Right atrium auricular region (tissue), 2 donors: ENCODE data around the gene ARMC5. TPM values are rescaled to one million over a fixed set of nuclear protein-coding genes. Genes with fewer than 3 reads are reported as not detected.
A peak's percentile ranks its signal among the peaks of the same experiment; 100 is the strongest.

Experiments used
- DNase-seq: peaks from one replicate; pipeline ENCODE4 v3.0.0-alpha.2; 2019; ENCODE audit warnings: low spot score
- H3K27ac ChIP-seq, 2 donors: fragments of 200-600 bp; sonication (generic); 1 replicate in 1 of 2; 2 replicates in 1 of 2; pipeline ENCODE4 v1.5.1; 2016 to 2019
- H3K27me3 ChIP-seq, 2 donors: fragments of 200-600 bp; sonication (generic); one replicate each; pipeline versions ENCODE4 v1.5.1 to v1.6.0; 2017 to 2019
- H3K36me3 ChIP-seq: fragments of 200-600 bp; sonication (generic); one replicate; pipeline ENCODE4 v1.5.1; 2016
- H3K4me1 ChIP-seq, 2 donors: fragments of 200-600 bp; sonication (generic); one replicate each; pipeline versions ENCODE4 v1.5.1 to v1.6.0; 2017 to 2019
- H3K4me3 ChIP-seq, 2 donors: fragments of 200-600 bp; sonication (generic); 1 replicate in 1 of 2; 2 replicates in 1 of 2; pipeline ENCODE4 v1.5.1; 2017 to 2019; ENCODE audit warnings: mild to moderate bottlenecking in 1 of 2, moderate library complexity in 1 of 2
- H3K9me3 ChIP-seq, 2 donors: fragments of 200-600 bp; sonication (generic); one replicate each; pipeline ENCODE4 v1.5.1; 2019
- total RNA-seq, 2 donors: library from RNA; depleted of rRNA; stranded (reverse); fragments of >200 nt; gene quantifications; one replicate each; pipeline ENCODE4 v1.1.0, GENCODE V29; 2016
- TF ChIP-seq, protein P1 (sequence below), 2 donors: fragments of 200-600 bp; sonication (generic); IDR thresholded peaks; one replicate each; pipeline ENCODE4 v1.5.1; 2019; ENCODE audit warnings: antibody characterized with exemption in 2 of 2

The ARMC5 gene
- total RNA-seq, 2 donors from 2014 or later = 7.4 to 9.0 TPM

DNA sequence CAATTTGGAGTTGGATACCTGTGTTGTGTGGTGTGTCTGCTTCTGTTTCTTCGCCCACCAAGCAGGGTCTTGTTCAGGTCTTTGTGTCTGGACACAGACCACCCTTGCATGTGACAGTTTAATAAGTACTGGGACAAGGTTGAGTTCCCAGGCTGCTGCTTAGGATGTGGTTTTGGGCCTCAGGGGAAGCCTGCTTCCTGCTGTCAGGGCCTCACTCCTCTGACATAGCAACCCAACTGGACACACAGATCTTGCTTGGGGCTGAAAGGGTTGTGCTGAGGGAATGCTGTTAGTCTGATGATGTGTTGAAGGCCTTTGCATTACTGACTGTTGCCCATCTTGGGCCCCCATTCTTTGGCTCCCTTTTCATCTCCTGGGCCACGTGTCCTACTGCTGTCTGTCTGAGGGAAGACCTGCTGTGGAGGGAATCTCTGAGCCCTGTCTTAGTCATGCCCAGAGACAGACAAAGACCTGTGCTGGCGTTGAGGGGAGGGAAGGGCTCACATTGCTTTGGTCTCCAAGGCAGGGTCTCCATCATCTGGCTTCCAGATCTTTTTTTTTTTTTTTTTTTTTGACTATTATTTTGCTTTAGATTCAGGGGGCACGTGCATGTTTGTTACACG is 8.0 kb downstream of the ARMC5 start:
- Histone ChIP-seq H3K27ac (no peak overlapping the region), H3K4me3 (no peak overlapping the region), H3K4me1 (peaks cover 3 to 10% of the 10 kb centered on the region in 2 donors), H3K27me3 (no peaks in the 10 kb centered on the region), H3K9me3 (no peaks in the 10 kb centered on the region), H3K36me3 (peaks cover 40% of the 10 kb centered on the region)
- no peak for DNase-seq
- TF ChIP-seq, protein P1, sequence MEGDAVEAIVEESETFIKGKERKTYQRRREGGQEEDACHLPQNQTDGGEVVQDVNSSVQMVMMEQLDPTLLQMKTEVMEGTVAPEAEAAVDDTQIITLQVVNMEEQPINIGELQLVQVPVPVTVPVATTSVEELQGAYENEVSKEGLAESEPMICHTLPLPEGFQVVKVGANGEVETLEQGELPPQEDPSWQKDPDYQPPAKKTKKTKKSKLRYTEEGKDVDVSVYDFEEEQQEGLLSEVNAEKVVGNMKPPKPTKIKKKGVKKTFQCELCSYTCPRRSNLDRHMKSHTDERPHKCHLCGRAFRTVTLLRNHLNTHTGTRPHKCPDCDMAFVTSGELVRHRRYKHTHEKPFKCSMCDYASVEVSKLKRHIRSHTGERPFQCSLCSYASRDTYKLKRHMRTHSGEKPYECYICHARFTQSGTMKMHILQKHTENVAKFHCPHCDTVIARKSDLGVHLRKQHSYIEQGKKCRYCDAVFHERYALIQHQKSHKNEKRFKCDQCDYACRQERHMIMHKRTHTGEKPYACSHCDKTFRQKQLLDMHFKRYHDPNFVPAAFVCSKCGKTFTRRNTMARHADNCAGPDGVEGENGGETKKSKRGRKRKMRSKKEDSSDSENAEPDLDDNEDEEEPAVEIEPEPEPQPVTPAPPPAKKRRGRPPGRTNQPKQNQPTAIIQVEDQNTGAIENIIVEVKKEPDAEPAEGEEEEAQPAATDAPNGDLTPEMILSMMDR (IDR thresholded peaks at IDR 0.05) = no peak

DNA sequence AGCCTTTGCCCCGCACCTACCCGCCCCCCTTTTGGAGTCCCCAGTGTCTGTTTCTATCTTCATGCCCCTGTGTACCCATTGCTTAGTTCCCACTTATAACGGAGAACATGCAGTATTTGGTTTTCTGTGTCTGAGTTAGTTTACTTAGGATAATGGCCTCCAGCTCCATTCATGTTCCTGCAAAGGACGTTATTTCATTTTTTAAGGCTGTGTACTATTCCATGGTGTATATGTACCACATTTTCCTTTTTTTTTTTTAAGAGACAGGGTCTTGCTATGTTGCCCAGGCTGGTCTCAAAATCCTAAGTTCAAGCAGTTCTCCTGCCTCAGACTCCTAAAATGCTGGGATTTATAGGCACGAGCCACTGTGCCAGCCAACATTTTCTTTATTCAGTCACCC is 8.6 kb downstream of the ARMC5 start:
- Histone ChIP-seq H3K9me3 (no peaks in the 10 kb centered on the region), H3K4me1 (peaks cover 3 to 11% of the 10 kb centered on the region in 2 donors), H3K27ac (no peak overlapping the region), H3K4me3 (no peak overlapping the region), H3K36me3 (peaks cover 34% of the 10 kb centered on the region), H3K27me3 (no peaks in the 10 kb centered on the region)
- DNase-seq = no peak
- TF ChIP-seq, protein P1 (IDR thresholded peaks at IDR 0.05) = no peak

DNA sequence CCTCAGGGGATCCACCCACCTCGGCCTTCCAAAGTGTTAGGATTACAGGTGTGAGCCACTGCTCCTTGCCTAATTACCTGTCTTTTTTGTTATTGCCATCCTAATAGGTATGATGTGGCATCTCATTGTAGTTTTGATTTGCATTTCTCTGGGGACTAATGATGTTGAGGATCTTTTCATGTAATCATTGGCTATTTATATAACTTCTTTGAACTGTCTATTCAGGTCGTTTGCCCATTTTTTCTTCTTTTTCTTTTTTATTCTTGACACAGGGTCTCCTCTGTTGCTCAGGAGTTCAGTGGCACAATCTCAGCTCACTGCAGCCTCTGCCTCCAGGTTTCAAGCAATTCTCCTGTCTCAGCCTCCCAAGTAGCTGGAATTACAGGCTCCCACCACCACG is 11.3 kb downstream of the ARMC5 start:
- Histone ChIP-seq H3K27ac (peak overlapping the region in 1 of 2 donors; percentile 99), H3K27me3 (no peaks in the 10 kb centered on the region), H3K36me3 (peaks cover 38% of the 10 kb centered on the region), H3K4me1 (peaks cover 3 to 25% of the 10 kb centered on the region in 2 donors), H3K4me3 (no peak overlapping the region), H3K9me3 (no peaks in the 10 kb centered on the region)
- no peak for DNase-seq
- TF ChIP-seq, protein P1 (IDR thresholded peaks at IDR 0.05) = no peak

DNA sequence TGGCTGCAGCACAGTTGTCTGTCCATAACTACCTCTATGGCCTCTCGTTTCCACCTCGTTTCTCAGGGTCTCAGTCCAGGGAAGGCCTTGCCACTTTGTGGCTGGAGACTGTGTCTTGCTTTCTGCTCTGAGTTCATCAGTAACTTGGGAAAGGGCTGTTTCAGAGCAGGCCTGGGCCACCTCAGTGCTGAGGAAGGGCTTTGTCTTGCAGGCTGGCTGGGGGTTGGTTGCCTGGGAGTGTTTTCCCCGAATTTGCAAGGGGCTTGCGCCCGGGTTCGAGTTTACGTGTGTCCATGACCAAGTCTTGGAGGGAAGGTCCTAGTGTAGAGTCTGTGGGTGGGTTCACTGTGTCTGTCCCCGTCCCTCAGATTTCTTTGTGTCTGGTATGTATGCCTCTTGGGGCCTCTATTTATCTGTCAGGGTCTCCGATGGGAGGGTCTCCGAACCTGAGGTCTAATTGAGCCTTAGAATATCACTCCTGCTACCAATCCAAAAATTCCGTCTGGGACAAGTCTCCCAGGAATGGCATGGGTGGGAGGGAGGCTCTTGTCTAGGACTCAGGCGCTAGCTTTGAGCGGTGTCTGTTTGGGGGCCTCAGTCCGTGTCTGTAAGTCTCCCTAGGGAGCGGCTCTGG is 12.1 kb downstream of the ARMC5 start:
- Histone ChIP-seq H3K9me3 (no peaks in the 10 kb centered on the region), H3K27me3 (no peaks in the 10 kb centered on the region), H3K27ac (peak overlapping the region; percentile 94 to 99), H3K36me3 (peaks cover 39% of the 10 kb centered on the region), H3K4me3 (peak overlapping the region; percentile 78 to 83), H3K4me1 (peaks cover 3 to 25% of the 10 kb centered on the region in 2 donors)
- TF ChIP-seq, protein P1 (IDR thresholded peaks at IDR 0.05) = no peak
- DNase-seq = no peak

DNA sequence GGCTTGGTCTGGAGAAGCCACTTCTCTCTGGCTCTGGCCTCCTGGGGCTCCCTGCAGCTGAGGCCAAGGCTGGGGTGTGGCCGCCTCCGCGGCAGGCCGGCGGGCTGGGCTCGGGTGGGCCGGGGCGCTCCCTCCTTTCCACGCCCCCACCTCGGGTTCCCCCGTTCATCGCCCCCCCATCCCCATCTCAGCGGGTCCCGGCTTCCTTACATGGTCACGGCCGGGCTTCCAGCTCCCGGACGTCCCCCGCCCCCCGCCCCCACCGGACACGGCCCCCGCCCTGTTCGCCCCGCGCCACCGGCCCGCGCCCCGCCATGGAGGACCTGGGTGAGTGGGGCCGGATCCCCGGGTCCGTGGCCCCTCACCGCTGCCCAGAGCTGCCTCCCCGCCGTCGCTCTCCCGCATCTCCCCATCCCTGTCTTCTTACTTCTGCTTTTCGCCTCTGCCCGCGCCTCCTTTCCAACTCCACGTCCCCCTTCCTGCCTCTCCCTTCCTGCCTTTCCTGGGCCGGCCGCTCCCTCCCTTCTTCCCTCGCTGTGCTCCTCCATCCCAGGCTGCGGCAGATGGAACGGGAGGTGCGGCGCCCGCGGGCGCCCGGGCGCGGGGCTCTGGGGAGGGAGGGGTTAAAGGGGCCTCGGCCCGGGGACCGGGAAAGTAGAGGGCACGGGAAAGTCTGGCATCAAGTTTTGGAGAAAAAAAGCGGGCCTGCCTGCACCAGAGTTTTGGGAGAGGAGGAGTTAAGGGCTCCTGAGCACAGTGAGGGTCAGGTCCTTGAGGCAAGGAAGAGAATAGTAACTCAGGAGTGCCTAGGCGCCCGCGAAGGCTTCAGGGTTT is 12.8 kb downstream of the ARMC5 start, which contains the start of gene TGFB1I1:
TGFB1I1 (plus strand) TSS at position 278 of the 834 bp plus-strand sequence; CDS start at position 315, 37 bp downstream.
- DNase-seq = peak; percentile 74
- TF ChIP-seq, protein P1 (IDR thresholded peaks at IDR 0.05) = no peak
- Histone ChIP-seq H3K27me3 (no peaks in the 10 kb centered on the region), H3K4me3 (peak within 1 kb of the TSS; percentile 78 to 83), H3K36me3 (peaks cover 39% of the 10 kb centered on the region), H3K4me1 (peaks cover 3 to 25% of the 10 kb centered on the region in 2 donors), H3K27ac (peak within 1 kb of the TSS; percentile 94 to 99), H3K9me3 (no peaks in the 10 kb centered on the region)
